Neural cell (in vitro differentiated cells): ENCODE measurements around the gene CFAP58. TPM values are rescaled to one million over a fixed set of nuclear protein-coding genes. Genes with fewer than 3 reads are reported as not detected.

Experiments
- H2AFZ ChIP-seq: fragments of 200-600, 300-800 bp; sonication (generic), shearing (Covaris generic); 2 replicates; pipeline ENCODE4 v1.6.0; 2014; ENCODE audit warnings: low read depth, mild to moderate bottlenecking, antibody characterized with exemption, low read length, moderate library complexity
- H3F3A ChIP-seq: fragments of 200-600 bp; shearing (Covaris generic); 2 replicates; pipeline ENCODE4 v1.6.1; 2016; ENCODE audit warnings: mild to moderate bottlenecking, moderate library complexity, mixed read lengths, antibody characterized with exemption, low read length; ENCODE audit not compliant: insufficient read depth, poor library complexity, severe bottlenecking
- H3K27ac ChIP-seq: fragments of 200-600, 300-800 bp; sonication (generic), shearing (Covaris generic); 2 replicates; pipeline ENCODE4 v1.5.1; 2014; ENCODE audit warnings: mild to moderate bottlenecking, low read length, moderate library complexity
- H3K27me3 ChIP-seq: fragments of 300-800, 200-600 bp; sonication (generic), shearing (Covaris generic); 2 replicates; pipeline ENCODE4 v1.6.0; 2014; ENCODE audit warnings: mild to moderate bottlenecking, low read depth, low read length, moderate library complexity; ENCODE audit not compliant: insufficient read depth
- H3K36me3 ChIP-seq: fragments of 300-800, 200-600 bp; sonication (generic), shearing (Covaris generic); 2 replicates; pipeline ENCODE4 v1.5.1; 2014; ENCODE audit warnings: mild to moderate bottlenecking, antibody characterized with exemption, low read length, moderate library complexity; ENCODE audit not compliant: insufficient read depth
- H3K4me2 ChIP-seq: fragments of 300-800, 200-600 bp; sonication (generic), shearing (Covaris generic); 2 replicates; pipeline ENCODE4 v1.6.0; 2014; ENCODE audit warnings: mild to moderate bottlenecking, low read length
- H3K4me3 ChIP-seq: fragments of 300-800, 200-600 bp; sonication (generic), shearing (Covaris generic); 2 replicates; pipeline ENCODE4 v1.5.1; 2014; ENCODE audit warnings: mild to moderate bottlenecking, low read length, moderate library complexity
- H3K79me2 ChIP-seq: fragments of 200-600 bp; shearing (Covaris generic); replicated peaks from 2 replicates; pipeline ENCODE4 v1.6.0; 2014; ENCODE audit warnings: mild to moderate bottlenecking, low read length, moderate library complexity; ENCODE audit not compliant: insufficient read depth
- H3K9ac ChIP-seq: fragments of 300-800, 200-600 bp; sonication (generic), shearing (Covaris generic); 2 replicates; pipeline ENCODE4 v1.6.1; 2016; ENCODE audit warnings: mild to moderate bottlenecking, low read length, mixed read lengths
- H3K9me2 ChIP-seq: fragments of 200-600 bp; shearing (Covaris generic); 2 replicates; pipeline ENCODE4 v1.6.1; 2016; ENCODE audit warnings: mild to moderate bottlenecking, low read length, mixed read lengths; ENCODE audit not compliant: insufficient read depth
- H3K9me3 ChIP-seq: fragments of 200-600, 300-800 bp; sonication (generic), shearing (Covaris generic); 2 replicates; pipeline ENCODE4 v1.6.1; 2016; ENCODE audit warnings: mild to moderate bottlenecking, mixed run types, low read length, moderate library complexity, mixed read lengths
- H4K20me1 ChIP-seq: fragments of 200-600 bp; shearing (Covaris generic); 2 replicates; pipeline ENCODE4 v1.6.1; 2016; ENCODE audit warnings: mild to moderate bottlenecking, mixed run types; ENCODE audit not compliant: insufficient read depth
- CTCF ChIP-seq: fragments of 450-650 bp; IDR thresholded peaks from 2 replicates; pipeline ENCODE4 v1.5.1; 2014; ENCODE audit warnings: antibody characterized with exemption, mild to moderate bottlenecking, moderate library complexity; ENCODE audit not compliant: poor library complexity, severe bottlenecking
- EP300 ChIP-seq: fragments of 450-650 bp; conservative IDR thresholded peaks from 2 replicates; pipeline ENCODE4 v1.6.1; 2014; ENCODE audit warnings: antibody characterized with exemption, mild to moderate bottlenecking, moderate library complexity; ENCODE audit not compliant: poor library complexity, severe bottlenecking
- EZH2 ChIP-seq: fragments of 200-600, 300-800 bp; shearing (Covaris generic), sonication (generic); IDR thresholded peaks from 2 replicates; pipeline ENCODE4 v1.6.1; 2014; ENCODE audit warnings: antibody characterized with exemption, low read length, borderline replicate concordance, mild to moderate bottlenecking; ENCODE audit not compliant: insufficient read depth, poor library complexity, severe bottlenecking
- MXI1 ChIP-seq: fragments of 450-650 bp; conservative IDR thresholded peaks from 2 replicates; pipeline ENCODE4 v1.6.1; 2014; ENCODE audit warnings: antibody characterized with exemption, mild to moderate bottlenecking; ENCODE audit not compliant: poor library complexity, severe bottlenecking
- POLR2AphosphoS5 ChIP-seq: IDR thresholded peaks from 2 replicates; pipeline ENCODE4 v1.6.1; 2012
- RAD21 ChIP-seq: fragments of 450-650 bp; conservative IDR thresholded peaks from 2 replicates; pipeline ENCODE4 v1.6.1; 2014; ENCODE audit warnings: antibody characterized with exemption, mild to moderate bottlenecking, moderate library complexity
- REST ChIP-seq: IDR thresholded peaks from 2 replicates; pipeline ENCODE4 v1.6.1; 2012; ENCODE audit warnings: borderline replicate concordance
- SMC3 ChIP-seq: fragments of 450-650 bp; conservative IDR thresholded peaks from 2 replicates; pipeline ENCODE4 v1.6.1; 2014; ENCODE audit warnings: antibody characterized with exemption, mild to moderate bottlenecking, moderate library complexity; ENCODE audit not compliant: poor library complexity
- TAF1 ChIP-seq: IDR thresholded peaks from 2 replicates; pipeline ENCODE4 v1.6.1; 2012; ENCODE audit warnings: low read depth
- polyA plus RNA-seq: library from polyadenylated mRNA; depleted of rRNA; stranded (reverse); fragments of >200 nt; gene quantifications from 2 replicates; pipeline ENCODE4 v1.2.3, GENCODE V29; 2014

Gene CFAP58
- polyA plus RNA-seq, 1 donor from 2014 or later = not detected

- Histone ChIP-seq H3K9me3 (no peaks in the 10 kb centered on the region), H3F3A (no peaks in the 10 kb centered on the region), H3K79me2 (no peaks in the 10 kb centered on the region), H3K4me2 (no peak overlapping the region), H3K36me3 (no peaks in the 10 kb centered on the region), H4K20me1 (no peaks in the 10 kb centered on the region), H3K27me3 (no peaks in the 10 kb centered on the region), H3K4me3 (no peak overlapping the region), H2AFZ (no peak overlapping the region), H3K9ac (no peak overlapping the region), H3K9me2 (no peaks in the 10 kb centered on the region), H3K27ac (no peak overlapping the region)
- TF ChIP-seq CTCF (no peak), SMC3 (no peak), TAF1 (no peak), POLR2AphosphoS5 (no peak), EZH2 (no peak), EP300 (no peak), RAD21 (no peak), REST (no peak), MXI1 (no peak)
These were observed 87.8 kb downstream of the CFAP58 start for GRCh38 chr10:104441329-104442000.

- no peaks in the 10 kb centered on the region for H3K36me3 ChIP-seq
- H3K9ac ChIP-seq = no peak overlapping the region
- no peaks in the 10 kb centered on the region for H3K79me2 ChIP-seq
- no peaks in the 10 kb centered on the region for H3F3A ChIP-seq
- no peaks in the 10 kb centered on the region for H3K9me2 ChIP-seq
- no peak overlapping the region for H2AFZ ChIP-seq
- H3K4me2 ChIP-seq = no peak overlapping the region
- no peaks in the 10 kb centered on the region for H3K9me3 ChIP-seq
- no peak for TF ChIP-seq EZH2
- TF ChIP-seq RAD21 = no peak
- no peak overlapping the region for H3K27ac ChIP-seq
- H3K4me3 ChIP-seq = no peak overlapping the region
- no peaks in the 10 kb centered on the region for H4K20me1 ChIP-seq
- H3K27me3 ChIP-seq = no peaks in the 10 kb centered on the region
These were observed 91.7 kb downstream of the CFAP58 start for GRCh38 chr10:104445359-104445758.

- TF ChIP-seq EP300 (no peak), CTCF (no peak), POLR2AphosphoS5 (no peak), RAD21 (no peak), EZH2 (no peak), MXI1 (no peak), TAF1 (no peak), SMC3 (no peak), REST (no peak)
- no peak overlapping the region for H3K9ac ChIP-seq
These were observed 92.5 kb downstream of the CFAP58 start for GRCh38 chr10:104446151-104446550.

More at GRCh38 chr10:104446151-104446550, 92.5 kb downstream of the CFAP58 start:
- no peaks in the 10 kb centered on the region for H3K36me3 ChIP-seq
- no peaks in the 10 kb centered on the region for H3K27me3 ChIP-seq
- no peak overlapping the region for H3K4me2 ChIP-seq
- no peaks in the 10 kb centered on the region for H3F3A ChIP-seq
- H3K4me3 ChIP-seq = no peak overlapping the region
- H3K79me2 ChIP-seq = no peaks in the 10 kb centered on the region
- H2AFZ ChIP-seq = no peak overlapping the region
- no peaks in the 10 kb centered on the region for H3K9me3 ChIP-seq
- H4K20me1 ChIP-seq = no peaks in the 10 kb centered on the region
- H3K9me2 ChIP-seq = no peaks in the 10 kb centered on the region
- no peak overlapping the region for H3K27ac ChIP-seq
